ENCODE data around the gene SAMD4A. TPM values are rescaled to one million over a fixed set of nuclear protein-coding genes. Genes with fewer than 3 reads are reported as not detected.

SAMD4A gene
- total RNA-seq, 1 donor from 2014 or later: 57.0 TPM

- Mint-ChIP-seq H3K9me3 (ENCODE audit: low read depth) (no peaks in the 10 kb centered on the region), H3K4me1 (ENCODE audit: low read depth) (peaks cover 5% of the 10 kb centered on the region), H3K36me3 (ENCODE audit: low read depth) (peaks cover 3% of the 10 kb centered on the region), H3K27ac (ENCODE audit: unreplicated experiment) (no peak overlapping the region), H3K4me3 (ENCODE audit: unreplicated experiment) (no peak overlapping the region), H3K27me3 (ENCODE audit: low read depth) (peaks cover 4% of the 10 kb centered on the region)
- no peak for DNase-seq (ENCODE audit: low spot score)
- no peak for TF ChIP-seq CTCF (IDR thresholded peaks at IDR 0.05)
These were observed 269.3 kb downstream of the SAMD4A start for GRCh38 chr14:54836231-54836630.

GRCh38 chr14:54837508-54838149 is 270.7 kb downstream of the SAMD4A start:
- no peaks in the 10 kb centered on the region for H3K9me3 Mint-ChIP-seq (ENCODE audit: low read depth)
- no peak overlapping the region for H3K27ac Mint-ChIP-seq (ENCODE audit: unreplicated experiment)
- no peak for TF ChIP-seq CTCF (IDR thresholded peaks at IDR 0.05)
- DNase-seq (ENCODE audit: low spot score): no peak
- peaks cover 5% of the 10 kb centered on the region for H3K4me1 Mint-ChIP-seq (ENCODE audit: low read depth)
- peaks cover 2% of the 10 kb centered on the region for H3K27me3 Mint-ChIP-seq (ENCODE audit: low read depth)
- no peak overlapping the region for H3K4me3 Mint-ChIP-seq (ENCODE audit: unreplicated experiment)
- H3K36me3 Mint-ChIP-seq (ENCODE audit: low read depth): peaks cover 1% of the 10 kb centered on the region

- peaks cover 12% of the 10 kb centered on the region for H3K4me1 Mint-ChIP-seq (ENCODE audit: low read depth)
- H3K4me3 Mint-ChIP-seq (ENCODE audit: unreplicated experiment): no peak overlapping the region
- H3K27me3 Mint-ChIP-seq (ENCODE audit: low read depth): no peaks in the 10 kb centered on the region
- H3K36me3 Mint-ChIP-seq (ENCODE audit: low read depth): peaks cover 1% of the 10 kb centered on the region
- no peak overlapping the region for H3K27ac Mint-ChIP-seq (ENCODE audit: unreplicated experiment)
- no peak for DNase-seq (ENCODE audit: low spot score)
- H3K9me3 Mint-ChIP-seq (ENCODE audit: low read depth): no peaks in the 10 kb centered on the region
- TF ChIP-seq CTCF (IDR thresholded peaks at IDR 0.05): no peak
These were observed 272.1 kb downstream of the SAMD4A start for GRCh38 chr14:54838931-54839512.

- no peaks in the 10 kb centered on the region for H3K9me3 Mint-ChIP-seq (ENCODE audit: low read depth)
- H3K36me3 Mint-ChIP-seq (ENCODE audit: low read depth): peaks cover 1% of the 10 kb centered on the region
- DNase-seq (ENCODE audit: low spot score): no peak
- H3K4me3 Mint-ChIP-seq (ENCODE audit: unreplicated experiment): no peak overlapping the region
- H3K27me3 Mint-ChIP-seq (ENCODE audit: low read depth): no peaks in the 10 kb centered on the region
- no peak overlapping the region for H3K27ac Mint-ChIP-seq (ENCODE audit: unreplicated experiment)
- no peak for TF ChIP-seq CTCF (IDR thresholded peaks at IDR 0.05)
- H3K4me1 Mint-ChIP-seq (ENCODE audit: low read depth): peaks cover 12% of the 10 kb centered on the region
These were observed 272.8 kb downstream of the SAMD4A start for GRCh38 chr14:54839701-54840119.

GRCh38 chr14:54840336-54840735 is 273.4 kb downstream of the SAMD4A start:
- TF ChIP-seq CTCF (IDR thresholded peaks at IDR 0.05): no peak
- peaks cover 12% of the 10 kb centered on the region for H3K4me1 Mint-ChIP-seq (ENCODE audit: low read depth)
- DNase-seq (ENCODE audit: low spot score): no peak

More at GRCh38 chr14:54840336-54840735, 273.4 kb downstream of the SAMD4A start:
- Mint-ChIP-seq H3K9me3 (ENCODE audit: low read depth) (no peaks in the 10 kb centered on the region), H3K27me3 (ENCODE audit: low read depth) (no peaks in the 10 kb centered on the region), H3K4me3 (ENCODE audit: unreplicated experiment) (no peak overlapping the region), H3K36me3 (ENCODE audit: low read depth) (peaks cover 1% of the 10 kb centered on the region), H3K27ac (ENCODE audit: unreplicated experiment) (no peak overlapping the region)

Measured in chondrocyte (in vitro differentiated cells).